ENCODE results near the gene FOLH1.
"Not testable (repeated sequence)": the region's sequence is repeated elsewhere in the genome, so short reads cannot be mapped to it uniquely, and the experiment has no call there.

Gene FOLH1

GRCh38 chr11:49213026-49213560, 4.7 kb upstream of the FOLH1 start:
- H3K4me3 ChIP-seq (replicated peaks; ENCODE audit: low read depth, low read length) = no peak overlapping the region
- DNase-seq (ENCODE audit: extremely low read depth, low read depth) = no peak
- TF ChIP-seq, protein P1, sequence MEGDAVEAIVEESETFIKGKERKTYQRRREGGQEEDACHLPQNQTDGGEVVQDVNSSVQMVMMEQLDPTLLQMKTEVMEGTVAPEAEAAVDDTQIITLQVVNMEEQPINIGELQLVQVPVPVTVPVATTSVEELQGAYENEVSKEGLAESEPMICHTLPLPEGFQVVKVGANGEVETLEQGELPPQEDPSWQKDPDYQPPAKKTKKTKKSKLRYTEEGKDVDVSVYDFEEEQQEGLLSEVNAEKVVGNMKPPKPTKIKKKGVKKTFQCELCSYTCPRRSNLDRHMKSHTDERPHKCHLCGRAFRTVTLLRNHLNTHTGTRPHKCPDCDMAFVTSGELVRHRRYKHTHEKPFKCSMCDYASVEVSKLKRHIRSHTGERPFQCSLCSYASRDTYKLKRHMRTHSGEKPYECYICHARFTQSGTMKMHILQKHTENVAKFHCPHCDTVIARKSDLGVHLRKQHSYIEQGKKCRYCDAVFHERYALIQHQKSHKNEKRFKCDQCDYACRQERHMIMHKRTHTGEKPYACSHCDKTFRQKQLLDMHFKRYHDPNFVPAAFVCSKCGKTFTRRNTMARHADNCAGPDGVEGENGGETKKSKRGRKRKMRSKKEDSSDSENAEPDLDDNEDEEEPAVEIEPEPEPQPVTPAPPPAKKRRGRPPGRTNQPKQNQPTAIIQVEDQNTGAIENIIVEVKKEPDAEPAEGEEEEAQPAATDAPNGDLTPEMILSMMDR (IDR thresholded peaks at IDR 0.05; ENCODE audit: low read depth, low read length, missing control alignments) = no peak

DNA sequence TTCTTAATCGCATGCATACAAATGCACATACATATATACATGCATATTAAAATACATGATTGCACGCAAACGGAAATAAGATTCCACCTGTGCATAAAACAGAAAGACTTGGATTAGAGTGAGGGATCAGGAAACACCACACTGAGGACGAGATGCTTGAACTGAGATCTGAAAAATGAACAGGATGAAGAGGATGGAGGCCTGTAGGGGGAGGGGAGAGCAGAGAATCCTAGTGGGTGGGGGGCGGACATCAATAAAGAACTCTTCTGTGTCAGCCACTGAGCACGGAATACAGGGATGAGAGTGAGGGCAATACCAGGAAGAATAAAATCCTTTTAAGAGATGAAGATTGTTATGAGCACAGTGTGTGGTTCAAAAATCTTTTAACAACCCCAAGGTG, 1.4 kb downstream of the FOLH1 start:
- not testable (repeated sequence) for H3K4me3 ChIP-seq (replicated peaks; ENCODE audit: low read depth, low read length); DNase-seq (ENCODE audit: extremely low read depth, low read depth)

DNA sequence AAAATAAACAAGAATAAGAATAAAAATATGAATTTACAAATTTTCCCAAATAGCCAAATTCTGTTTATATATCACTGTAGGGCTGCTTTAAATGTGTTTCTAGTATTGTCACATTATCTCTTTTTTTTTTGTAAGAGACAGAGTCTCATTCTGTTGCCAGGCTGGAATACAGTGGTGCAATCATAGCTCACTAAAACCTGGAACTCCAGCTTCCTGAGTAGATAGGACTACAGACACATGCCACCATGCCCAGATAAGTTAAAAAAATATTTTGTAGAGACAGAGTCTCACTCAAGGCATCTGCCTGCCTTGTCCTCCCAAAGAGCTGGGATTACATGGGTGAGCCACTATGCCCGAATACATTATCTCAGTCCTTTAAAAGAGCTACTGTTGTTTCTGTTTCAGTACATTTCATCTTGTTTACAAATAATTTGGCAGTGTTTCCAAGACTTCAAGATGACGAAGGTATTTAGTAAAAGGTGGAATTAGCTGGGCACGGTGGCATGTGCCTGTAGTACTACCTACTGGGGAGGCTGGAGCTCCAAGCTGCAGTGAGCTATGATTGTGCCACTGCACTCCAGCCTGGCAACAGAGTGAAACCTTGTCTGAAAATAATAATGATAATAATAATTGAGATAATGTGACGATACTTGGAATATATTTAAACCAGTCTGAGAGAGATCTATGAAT, 6.0 kb downstream of the FOLH1 start:
- TF ChIP-seq, protein P1 (IDR thresholded peaks at IDR 0.05; ENCODE audit: low read depth, low read length, missing control alignments) = no peak
- no peak overlapping the region for H3K4me3 ChIP-seq (replicated peaks; ENCODE audit: low read depth, low read length)
- DNase-seq (ENCODE audit: extremely low read depth, low read depth) = no peak

- not testable (repeated sequence) for H3K4me3 ChIP-seq (replicated peaks; ENCODE audit: low read depth, low read length); DNase-seq (ENCODE audit: extremely low read depth, low read depth)
Measured at GRCh38 chr11:49196775-49197174, 11.6 kb downstream of the FOLH1 start.

DNA sequence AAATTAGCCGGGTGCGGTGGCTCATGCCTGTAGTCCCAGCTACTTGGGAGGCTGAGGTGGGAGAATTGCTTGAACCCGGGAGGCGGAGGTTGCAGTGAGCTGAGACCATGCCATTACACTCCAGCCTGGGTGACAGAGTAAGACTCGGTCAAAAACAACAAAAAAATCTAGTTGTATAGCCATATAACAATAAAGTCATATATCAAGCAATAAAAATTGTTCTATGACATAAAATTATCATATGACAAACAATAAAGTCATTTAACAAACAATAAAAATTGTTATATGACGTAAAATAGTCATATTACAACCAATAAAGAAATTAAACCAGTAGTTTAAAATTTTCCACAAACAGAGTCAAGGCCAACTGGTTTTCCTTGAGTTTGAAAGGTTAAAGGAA, 12.4 kb downstream of the FOLH1 start:
- not testable (repeated sequence) for H3K4me3 ChIP-seq (replicated peaks; ENCODE audit: low read depth, low read length); DNase-seq (ENCODE audit: extremely low read depth, low read depth)

GRCh38 chr11:49190287-49190686, 18.1 kb downstream of the FOLH1 start:
- H3K4me3 ChIP-seq (replicated peaks; ENCODE audit: low read depth, low read length); DNase-seq (ENCODE audit: extremely low read depth, low read depth): not testable (repeated sequence)

DNA sequence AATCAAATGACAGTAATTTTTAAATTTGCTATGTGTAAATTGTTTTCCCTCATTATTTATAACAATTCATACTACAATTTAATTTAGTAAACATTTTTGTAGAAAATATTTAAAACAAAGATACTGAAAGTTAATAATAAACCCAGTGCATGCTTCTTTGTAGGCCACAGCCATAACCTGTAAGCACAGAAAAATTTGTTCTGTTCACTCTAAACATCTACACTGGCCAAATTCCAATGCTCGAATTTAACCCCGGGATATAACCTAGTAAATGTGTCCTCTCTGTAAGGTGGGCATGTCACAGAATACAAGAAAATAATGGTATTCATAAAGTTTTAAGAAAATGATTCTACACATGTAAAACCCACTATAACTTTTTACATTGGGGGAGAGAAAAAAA, 22.2 kb downstream of the FOLH1 start:
- not testable (repeated sequence) for DNase-seq (ENCODE audit: extremely low read depth, low read depth); H3K4me3 ChIP-seq (replicated peaks; ENCODE audit: low read depth, low read length)

- not testable (repeated sequence) for H3K4me3 ChIP-seq (replicated peaks; ENCODE audit: low read depth, low read length); DNase-seq (ENCODE audit: extremely low read depth, low read depth)
Measured at GRCh38 chr11:49185597-49185996, 22.8 kb downstream of the FOLH1 start.

- DNase-seq (ENCODE audit: extremely low read depth, low read depth); H3K4me3 ChIP-seq (replicated peaks; ENCODE audit: low read depth, low read length): not testable (repeated sequence)
Measured at GRCh38 chr11:49184756-49185155, 23.6 kb downstream of the FOLH1 start.

- DNase-seq (ENCODE audit: extremely low read depth, low read depth); H3K4me3 ChIP-seq (replicated peaks; ENCODE audit: low read depth, low read length): not testable (repeated sequence)
Measured at GRCh38 chr11:49177936-49178335, 30.5 kb downstream of the FOLH1 start.

GRCh38 chr11:49175378-49175777, 33.0 kb downstream of the FOLH1 start:
- DNase-seq (ENCODE audit: extremely low read depth, low read depth); H3K4me3 ChIP-seq (replicated peaks; ENCODE audit: low read depth, low read length): not testable (repeated sequence)

GRCh38 chr11:49174691-49175366, 33.6 kb downstream of the FOLH1 start:
- not testable (repeated sequence) for DNase-seq (ENCODE audit: extremely low read depth, low read depth); H3K4me3 ChIP-seq (replicated peaks; ENCODE audit: low read depth, low read length)

DNA sequence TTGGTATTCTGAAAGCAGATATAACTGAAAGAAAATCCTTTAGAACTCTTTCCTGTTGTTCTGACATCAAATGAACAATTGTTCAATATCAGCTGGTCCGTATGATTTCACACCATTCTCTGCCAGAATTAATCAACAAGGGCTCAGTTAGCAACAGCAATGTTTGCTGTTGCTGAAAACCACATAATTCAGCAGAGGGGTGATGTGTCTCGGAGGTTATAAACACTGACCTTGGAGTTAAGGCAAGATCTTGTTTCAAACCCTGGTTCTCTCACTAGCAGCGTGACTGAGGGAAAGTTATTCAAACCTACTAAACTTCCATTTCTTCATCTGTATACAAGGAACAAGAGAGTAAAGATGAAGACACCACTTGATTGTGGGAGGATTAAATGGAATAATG, 36.8 kb downstream of the FOLH1 start:
- H3K4me3 ChIP-seq (replicated peaks; ENCODE audit: low read depth, low read length); DNase-seq (ENCODE audit: extremely low read depth, low read depth): not testable (repeated sequence)

DNA sequence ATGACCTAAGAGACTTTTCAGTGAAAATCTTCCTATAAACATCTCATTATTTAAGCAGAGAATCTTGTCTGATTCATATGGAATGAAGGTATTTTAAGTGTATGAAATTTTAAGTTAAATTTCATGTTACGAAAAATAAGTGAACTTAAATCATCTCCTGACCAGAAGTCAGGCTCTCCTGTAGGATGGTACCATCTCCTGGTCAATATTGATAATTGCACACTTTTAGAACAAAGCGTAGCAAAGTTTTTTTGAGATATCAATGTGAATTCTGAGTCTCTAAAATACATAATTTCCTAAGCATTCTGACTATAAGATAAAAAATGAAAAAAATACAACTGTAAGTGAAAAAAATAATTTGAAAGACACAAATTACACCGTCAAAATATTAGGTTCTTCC, 38.8 kb downstream of the FOLH1 start:
- not testable (repeated sequence) for DNase-seq (ENCODE audit: extremely low read depth, low read depth); H3K4me3 ChIP-seq (replicated peaks; ENCODE audit: low read depth, low read length)

- not testable (repeated sequence) for H3K4me3 ChIP-seq (replicated peaks; ENCODE audit: low read depth, low read length); DNase-seq (ENCODE audit: extremely low read depth, low read depth)
Measured at GRCh38 chr11:49168992-49169391, 39.4 kb downstream of the FOLH1 start.

Data from HFF-Myc (cell line).